SU-DHL-6 (cell line): Measurements from ENCODE around the gene HTR5A.

Experiments used
- CTCF ChIP-seq: fragments of 200-600 bp; sonication (generic); IDR thresholded peaks from one replicate; pipeline ENCODE4 v1.5.1; 2017; ENCODE audit warnings: antibody characterized with exemption, mild to moderate bottlenecking, low read length, moderate library complexity; ENCODE audit not compliant: insufficient read depth, poor library complexity, severe bottlenecking
- EZH2phosphoT487 ChIP-seq: fragments of 200-600 bp; sonication (generic), shearing (Covaris generic); conservative IDR thresholded peaks from 2 replicates; pipeline ENCODE4 v1.6.1; 2018; ENCODE audit warnings: mild to moderate bottlenecking, antibody characterized with exemption, low read length, moderate library complexity, mixed read lengths

- no peak for TF ChIP-seq CTCF
- TF ChIP-seq EZH2phosphoT487: no peak
Measured at GRCh38 chr7:155058896-155059295, 11.2 kb upstream of the HTR5A start.
